Lower lobe of right lung (tissue), 2 donors: Measurements from ENCODE around the gene CYTH3. TPM values are rescaled to one million over a fixed set of nuclear protein-coding genes. Genes with fewer than 3 reads are reported as not detected.
A peak's percentile ranks its signal among the peaks of the same experiment; 100 is the strongest.
"Not testable (repeated sequence)": the region's sequence is repeated elsewhere in the genome, so short reads cannot be mapped to it uniquely, and the experiment has no call there.

Experiments
- ATAC-seq, 2 donors: fragments of 200-7000 bp; cut with Tn5 transposase; one replicate each; pipeline ENCODE4 v1.9.1; 2020 to 2022; ENCODE audit warnings: mild to moderate bottlenecking in 2 of 2, moderate library complexity in 2 of 2
- DNase-seq: peaks from one replicate; pipeline ENCODE4 v3.0.0-alpha.2; 2020
- H3K27ac ChIP-seq: fragments of 200-600 bp; one replicate; pipeline ENCODE4 v1.8.0; 2022
- H3K27me3 ChIP-seq: fragments of 200-600 bp; one replicate; pipeline ENCODE4 v1.8.0; 2022; ENCODE audit warnings: low read depth
- H3K36me3 ChIP-seq: fragments of 200-600 bp; one replicate; pipeline ENCODE4 v1.8.0; 2022; ENCODE audit warnings: mild to moderate bottlenecking
- H3K4me1 ChIP-seq: fragments of 200-600 bp; one replicate; pipeline ENCODE4 v1.8.0; 2022
- H3K4me3 ChIP-seq: fragments of 200-600 bp; one replicate; pipeline ENCODE4 v1.8.0; 2022; ENCODE audit warnings: mild to moderate bottlenecking
- H3K9me3 ChIP-seq: fragments of 200-600 bp; one replicate; pipeline ENCODE4 v1.8.0; 2022
- intact Hi-C: fragments of 100-400 bp; cut with DNase I; formaldehyde crosslinking; loops from one replicate; pipeline ENCODE4 v1.11.0; 2022
- total RNA-seq: library from RNA; stranded (reverse); fragmentation: NEBNext Ultra II Directional; extraction: Animal tissue kit (Norgen Biotek cat#: 25700); gene quantifications from one replicate; pipeline ENCODE4 v1.2.1, GENCODE V29; 2021
- TF ChIP-seq, protein P1 (sequence below): fragments of 200-600 bp; IDR thresholded peaks from one replicate; pipeline ENCODE4 v1.8.0; 2022; ENCODE audit warnings: antibody characterized with exemption, mild to moderate bottlenecking
- donor health status: DM: no; HTN: yes; CAD: no; lungs with severe emphysema.

CYTH3 gene
- total RNA-seq, 1 donor from 2014 or later, result 26.1 TPM

GRCh38 chr7:6227294-6227846 lies 45.1 kb downstream of the CYTH3 start:
- Histone ChIP-seq H3K36me3 (no peaks in the 10 kb centered on the region), H3K9me3 (no peaks in the 10 kb centered on the region), H3K4me3 (no peak overlapping the region), H3K4me1 (peaks cover 61% of the 10 kb centered on the region), H3K27ac (peak overlapping the region; percentile 13), H3K27me3 (no peaks in the 10 kb centered on the region)
- TF ChIP-seq, protein P1, sequence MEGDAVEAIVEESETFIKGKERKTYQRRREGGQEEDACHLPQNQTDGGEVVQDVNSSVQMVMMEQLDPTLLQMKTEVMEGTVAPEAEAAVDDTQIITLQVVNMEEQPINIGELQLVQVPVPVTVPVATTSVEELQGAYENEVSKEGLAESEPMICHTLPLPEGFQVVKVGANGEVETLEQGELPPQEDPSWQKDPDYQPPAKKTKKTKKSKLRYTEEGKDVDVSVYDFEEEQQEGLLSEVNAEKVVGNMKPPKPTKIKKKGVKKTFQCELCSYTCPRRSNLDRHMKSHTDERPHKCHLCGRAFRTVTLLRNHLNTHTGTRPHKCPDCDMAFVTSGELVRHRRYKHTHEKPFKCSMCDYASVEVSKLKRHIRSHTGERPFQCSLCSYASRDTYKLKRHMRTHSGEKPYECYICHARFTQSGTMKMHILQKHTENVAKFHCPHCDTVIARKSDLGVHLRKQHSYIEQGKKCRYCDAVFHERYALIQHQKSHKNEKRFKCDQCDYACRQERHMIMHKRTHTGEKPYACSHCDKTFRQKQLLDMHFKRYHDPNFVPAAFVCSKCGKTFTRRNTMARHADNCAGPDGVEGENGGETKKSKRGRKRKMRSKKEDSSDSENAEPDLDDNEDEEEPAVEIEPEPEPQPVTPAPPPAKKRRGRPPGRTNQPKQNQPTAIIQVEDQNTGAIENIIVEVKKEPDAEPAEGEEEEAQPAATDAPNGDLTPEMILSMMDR, result no peak
- intact Hi-C loops, result no loop called here
- ATAC-seq, result no peak
- DNase-seq, result no peak

DNA sequence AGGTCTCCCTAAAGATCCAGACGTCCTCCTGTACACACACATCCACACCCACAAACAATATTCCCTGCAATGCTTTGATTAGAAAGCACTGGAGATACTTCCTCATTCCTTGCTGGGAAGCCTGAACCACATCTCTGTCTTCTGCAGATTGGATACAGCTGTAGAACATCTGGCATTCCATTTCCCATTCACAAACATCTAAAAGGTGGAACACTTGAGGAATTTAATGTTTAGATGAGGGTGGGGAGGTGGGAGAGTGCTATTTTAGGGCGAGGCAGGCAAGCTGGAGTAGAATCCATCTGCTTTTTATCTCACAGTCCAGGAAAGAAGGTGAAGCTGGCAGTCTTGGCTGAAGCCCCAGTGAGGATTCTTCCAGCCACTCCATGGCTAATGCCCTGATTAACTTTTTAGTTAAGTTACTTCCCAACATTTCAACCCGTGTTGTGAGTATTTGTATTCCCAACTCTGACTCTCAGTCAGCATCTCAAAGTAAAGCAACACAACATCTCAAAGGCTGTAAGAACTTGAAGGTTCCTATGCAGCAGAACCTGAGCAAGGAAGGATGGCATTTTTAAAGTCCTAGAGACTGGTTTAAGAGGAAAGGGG lies 46.1 kb downstream of the CYTH3 start:
- Histone ChIP-seq H3K27ac (no peak overlapping the region), H3K36me3 (no peaks in the 10 kb centered on the region), H3K27me3 (no peaks in the 10 kb centered on the region), H3K9me3 (no peaks in the 10 kb centered on the region), H3K4me1 (peaks cover 59% of the 10 kb centered on the region), H3K4me3 (no peak overlapping the region)
- TF ChIP-seq, protein P1, result no peak
- DNase-seq, result no peak
- ATAC-seq, result peak in 1 of 2 donors; percentile 42
- intact Hi-C loops, result no loop called here

DNA sequence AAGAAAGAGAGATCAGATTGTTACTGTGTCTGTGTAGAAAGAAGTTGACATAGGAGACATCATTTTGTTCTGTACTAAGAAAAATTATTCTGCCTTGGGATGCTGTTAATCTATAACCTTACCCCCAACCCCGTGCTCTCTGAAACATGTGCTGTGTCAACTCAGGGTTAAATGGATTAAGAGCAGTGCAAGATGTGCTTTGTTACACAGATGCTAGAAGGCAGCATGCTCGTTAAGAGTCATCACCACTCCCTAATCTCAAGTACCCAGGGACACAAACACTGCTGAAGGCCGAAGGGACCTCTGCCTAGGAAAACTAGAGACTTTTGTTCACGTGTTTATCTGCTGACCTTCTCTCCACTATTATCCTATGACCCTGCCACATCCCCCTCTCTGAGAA lies 49.0 kb downstream of the CYTH3 start:
- H3K27me3 ChIP-seq, H3K36me3 ChIP-seq, DNase-seq, intact Hi-C loops, ATAC-seq, H3K9me3 ChIP-seq, H3K4me3 ChIP-seq, H3K27ac ChIP-seq: not testable (repeated sequence)
- H3K4me1 ChIP-seq, result peaks cover 50% of the 10 kb centered on the region

DNA sequence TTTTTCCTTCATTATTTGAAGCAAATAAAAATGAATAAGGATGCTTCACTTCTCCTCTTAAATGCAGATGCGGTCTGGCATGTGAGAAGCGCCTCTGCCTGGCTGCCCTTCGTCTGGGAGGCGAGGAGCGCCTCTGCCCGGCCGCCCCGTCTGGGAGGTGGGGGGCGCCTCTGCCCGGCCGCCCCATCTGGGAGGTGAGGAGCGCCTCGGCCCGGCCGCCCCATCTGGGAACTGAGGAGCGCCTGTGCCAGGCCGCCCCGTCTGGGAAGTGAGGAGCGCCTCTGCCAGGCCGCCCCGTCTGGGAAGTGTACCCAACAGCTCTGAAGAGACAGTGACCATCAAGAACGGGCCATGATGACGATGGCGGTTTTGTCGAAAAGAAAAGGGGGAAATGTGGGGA lies 49.4 kb downstream of the CYTH3 start:
- H3K4me3 ChIP-seq, intact Hi-C loops, H3K36me3 ChIP-seq, H3K9me3 ChIP-seq, ATAC-seq, H3K27me3 ChIP-seq, DNase-seq, H3K27ac ChIP-seq: not testable (repeated sequence)
- H3K4me1 ChIP-seq, result peaks cover 50% of the 10 kb centered on the region

DNA sequence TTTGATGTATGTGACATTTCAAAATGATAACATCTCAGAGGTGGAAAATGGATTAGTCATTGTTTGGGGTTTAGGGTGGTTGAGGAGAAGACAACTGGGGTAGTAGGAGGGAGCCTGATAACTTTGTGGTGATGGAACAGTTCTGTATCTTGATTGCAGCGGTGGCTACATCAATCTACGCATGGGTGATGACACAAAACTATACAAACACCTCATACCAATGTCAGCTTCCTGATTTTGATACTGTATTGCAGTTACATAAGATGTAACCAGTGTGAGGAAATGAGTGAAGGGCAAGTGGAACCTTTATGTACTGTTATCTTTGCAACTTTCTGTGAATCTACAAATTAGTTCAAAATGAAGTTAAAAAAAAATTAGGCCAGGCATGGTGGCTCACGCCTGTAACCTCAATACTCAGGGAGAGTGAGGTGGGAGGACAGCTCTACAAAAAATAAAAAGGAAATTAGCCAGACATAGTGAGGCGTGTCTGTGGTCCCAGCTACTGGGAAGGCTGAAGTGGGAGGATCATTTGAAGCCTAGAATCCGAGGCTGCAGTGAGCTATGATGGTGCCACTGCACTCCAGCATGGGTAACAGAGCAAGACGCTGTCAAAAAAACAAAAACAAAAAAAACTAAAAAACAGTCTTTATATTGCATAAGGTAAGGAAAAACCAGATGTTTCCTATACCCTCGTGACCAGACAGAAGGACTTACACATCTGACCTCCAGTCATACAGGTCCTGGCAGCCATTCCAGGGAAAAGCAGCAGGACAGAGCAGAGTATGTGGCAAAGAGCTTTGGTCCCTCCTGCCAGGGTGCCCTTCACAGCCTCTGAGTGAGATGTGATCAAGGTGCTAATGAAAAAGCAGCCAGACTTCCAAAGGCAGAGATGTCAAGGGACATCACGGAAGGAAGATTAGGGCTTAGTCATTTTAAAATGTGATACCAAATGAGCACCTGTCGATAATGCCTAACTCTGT lies 50.8 kb downstream of the CYTH3 start:
- no peak overlapping the region for H3K4me3 ChIP-seq
- TF ChIP-seq, protein P1, result no peak
- ATAC-seq (peak; percentile 54 to 79), DNase-seq (no peak)
- no peaks in the 10 kb centered on the region for H3K36me3 ChIP-seq
- H3K27me3 ChIP-seq, result no peaks in the 10 kb centered on the region
- no peak overlapping the region for H3K27ac ChIP-seq
- H3K4me1 ChIP-seq, result peaks cover 36% of the 10 kb centered on the region
- intact Hi-C loops, result no loop called here
- H3K9me3 ChIP-seq, result no peaks in the 10 kb centered on the region

DNA sequence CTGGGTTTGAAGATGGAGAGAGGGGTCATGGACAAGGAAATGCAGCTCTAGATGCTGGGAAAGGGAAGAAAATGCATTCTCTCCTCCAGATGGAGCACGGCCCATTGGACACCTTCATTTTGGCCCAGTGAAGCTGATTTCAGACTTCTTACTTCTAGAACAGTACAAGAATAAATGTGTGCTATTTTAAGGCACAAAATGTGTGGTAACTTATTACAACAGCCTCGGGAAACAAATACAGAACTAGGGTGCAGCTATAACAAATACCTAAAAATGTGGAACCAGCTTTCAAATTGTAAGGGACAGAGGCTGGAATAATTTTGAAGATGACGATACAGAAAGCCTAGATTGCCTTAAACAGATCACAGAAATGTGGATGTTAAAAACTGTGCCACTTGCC lies 54.1 kb downstream of the CYTH3 start:
- Histone ChIP-seq H3K9me3 (no peaks in the 10 kb centered on the region), H3K4me1 (peaks cover 22% of the 10 kb centered on the region), H3K4me3 (no peak overlapping the region), H3K27ac (no peak overlapping the region), H3K36me3 (no peaks in the 10 kb centered on the region), H3K27me3 (no peaks in the 10 kb centered on the region)
- intact Hi-C loops, result no loop called here
- ATAC-seq (peak in 1 of 2 donors; percentile 35), DNase-seq (no peak)
- TF ChIP-seq, protein P1, result no peak
